OCI-LY3 (cell line): ENCODE results near the gene SDSL.

ENCODE experiments used
- CTCF ChIP-seq: fragments of 200-600, 300-600 bp; sonication (generic); IDR thresholded peaks from 2 replicates; pipeline ENCODE4 v1.5.1; 2014; ENCODE audit warnings: antibody characterized with exemption, low read length, low read depth
- EZH2phosphoT487 ChIP-seq: fragments of 200-600 bp; shearing (Covaris generic); IDR thresholded peaks from 2 replicates; pipeline ENCODE4 v1.6.1; 2018; ENCODE audit warnings: antibody characterized with exemption, mixed run types, low read depth

GRCh38 chr12:113449839-113450238 is 27.7 kb downstream of the SDSL start:
- TF ChIP-seq CTCF (no peak), EZH2phosphoT487 (no peak)
